Erythroblast (primary cell): ENCODE results near the gene VSTM2B.

ENCODE experiments used
- GATA1 ChIP-seq: IDR thresholded peaks from 2 replicates; pipeline ENCODE4 v1.6.1; 2011; ENCODE audit warnings: low read depth, mild to moderate bottlenecking, control low read depth, low read length, moderate library complexity
- POLR2A ChIP-seq: IDR thresholded peaks from 2 replicates; pipeline ENCODE4 v1.6.1; 2011; ENCODE audit warnings: mild to moderate bottlenecking, low read length

DNA sequence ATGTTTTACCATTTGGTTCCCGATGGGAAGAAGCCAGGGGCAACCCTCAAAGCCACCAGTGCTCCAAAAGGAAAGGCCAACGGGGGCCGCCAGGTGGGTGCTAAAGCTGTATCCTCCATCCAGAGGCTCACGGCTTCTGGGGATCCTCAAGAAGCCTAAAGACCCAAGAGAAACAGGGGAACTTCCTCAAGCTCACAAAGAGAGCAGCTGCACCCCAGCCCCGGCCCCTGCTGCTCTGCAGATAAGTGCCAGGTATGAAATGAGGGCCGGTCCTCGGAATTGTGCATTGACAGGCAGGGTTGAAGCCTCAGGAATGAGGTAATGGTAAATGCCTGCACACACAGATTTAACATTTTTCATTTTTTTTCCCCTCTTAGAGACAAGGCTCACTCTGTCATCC, 72.2 kb downstream of the VSTM2B start:
- TF ChIP-seq POLR2A (no peak), GATA1 (no peak)
